HG02870 (cell line): Measurements from ENCODE around the gene CFAP161.

Experiments
- ATAC-seq: cut with Tn5 transposase; IDR thresholded peaks from one replicate; pipeline ENCODE4 v1.9.1; 2021; ENCODE audit warnings: mild to moderate bottlenecking, moderate library complexity; ENCODE audit not compliant: unreplicated experiment

CFAP161 gene

GRCh38 chr15:81106560-81106959, 27.5 kb upstream of the CFAP161 start:
- ATAC-seq, result no peak

GRCh38 chr15:81107889-81108288, 26.2 kb upstream of the CFAP161 start:
- ATAC-seq, result no peak

GRCh38 chr15:81108427-81108826, 25.6 kb upstream of the CFAP161 start:
- ATAC-seq, result no peak

- no peak for ATAC-seq
Measured at GRCh38 chr15:81111018-81111417, 23.1 kb upstream of the CFAP161 start.

GRCh38 chr15:81111510-81112470, 22.3 kb upstream of the CFAP161 start:
- peak; percentile 94 for ATAC-seq

- ATAC-seq, result no peak
Measured at GRCh38 chr15:81113204-81113657, 20.8 kb upstream of the CFAP161 start.

GRCh38 chr15:81113861-81114291, 20.2 kb upstream of the CFAP161 start:
- ATAC-seq, result no peak

GRCh38 chr15:81115054-81115939, 18.8 kb upstream of the CFAP161 start:
- ATAC-seq, result no peak

GRCh38 chr15:81117136-81117535, 16.9 kb upstream of the CFAP161 start:
- ATAC-seq, result no peak

GRCh38 chr15:81117581-81117980, 16.5 kb upstream of the CFAP161 start:
- ATAC-seq, result no peak

GRCh38 chr15:81118361-81118760, 15.7 kb upstream of the CFAP161 start:
- ATAC-seq, result no peak

- ATAC-seq, result no peak
Measured at GRCh38 chr15:81120069-81120468, 14.0 kb upstream of the CFAP161 start.

GRCh38 chr15:81126892-81127291, 7.2 kb upstream of the CFAP161 start:
- ATAC-seq, result no peak

GRCh38 chr15:81141478-81141877, 7.4 kb downstream of the CFAP161 start:
- peak; percentile 59 for ATAC-seq

GRCh38 chr15:81146006-81146405, 11.9 kb downstream of the CFAP161 start:
- ATAC-seq, result no peak

GRCh38 chr15:81146466-81146865, 12.4 kb downstream of the CFAP161 start:
- ATAC-seq, result no peak

GRCh38 chr15:81151389-81151788, 17.3 kb downstream of the CFAP161 start:
- no peak for ATAC-seq

- no peak for ATAC-seq
Measured at GRCh38 chr15:81152339-81152738, 18.3 kb downstream of the CFAP161 start.

GRCh38 chr15:81152799-81153198, 18.7 kb downstream of the CFAP161 start:
- ATAC-seq, result no peak

GRCh38 chr15:81155375-81156218, 21.5 kb downstream of the CFAP161 start:
- no peak for ATAC-seq

- no peak for ATAC-seq
Measured at GRCh38 chr15:81156324-81156723, 22.3 kb downstream of the CFAP161 start.
